Measurements from ENCODE around the gene ARHGAP15. TPM values are rescaled to one million over a fixed set of nuclear protein-coding genes. Genes with fewer than 3 reads are reported as not detected.

The ARHGAP15 gene
- total RNA-seq, 1 donor from 2014 or later, result 54.1 TPM

GRCh38 chr2:143759455-143759854, 630.2 kb downstream of the ARHGAP15 start:
- no peak for DNase-seq (ENCODE audit: low spot score)
- Mint-ChIP-seq H3K27me3 (ENCODE audit: low read depth) (no peaks in the 10 kb centered on the region), H3K4me1 (ENCODE audit: low read depth) (peaks cover 2% of the 10 kb centered on the region), H3K36me3 (ENCODE audit: low read depth) (peaks cover 3% of the 10 kb centered on the region), H3K27ac (no peak overlapping the region), H3K9me3 (no peaks in the 10 kb centered on the region), H3K4me3 (ENCODE audit: low read depth) (no peak overlapping the region)
- intact Hi-C loops (cut with micrococcal nuclease), result no loop called here

- intact Hi-C loops (cut with micrococcal nuclease), result no loop called here
- no peaks in the 10 kb centered on the region for H3K27me3 Mint-ChIP-seq (ENCODE audit: low read depth)
- no peaks in the 10 kb centered on the region for H3K9me3 Mint-ChIP-seq
- peaks cover 13% of the 10 kb centered on the region for H3K36me3 Mint-ChIP-seq (ENCODE audit: low read depth)
- peaks cover 2% of the 10 kb centered on the region for H3K4me1 Mint-ChIP-seq (ENCODE audit: low read depth)
- no peak overlapping the region for H3K27ac Mint-ChIP-seq
- no peak for DNase-seq (ENCODE audit: low spot score)
- H3K4me3 Mint-ChIP-seq (ENCODE audit: low read depth), result no peak overlapping the region
These were observed 633.1 kb downstream of the ARHGAP15 start for GRCh38 chr2:143762176-143762928.

GRCh38 chr2:143764261-143764660, 635.0 kb downstream of the ARHGAP15 start:
- no peak for DNase-seq (ENCODE audit: low spot score)
- H3K9me3 Mint-ChIP-seq, result no peaks in the 10 kb centered on the region
- H3K27ac Mint-ChIP-seq, result no peak overlapping the region
- no peaks in the 10 kb centered on the region for H3K27me3 Mint-ChIP-seq (ENCODE audit: low read depth)
- peaks cover 2% of the 10 kb centered on the region for H3K4me1 Mint-ChIP-seq (ENCODE audit: low read depth)
- no peak overlapping the region for H3K4me3 Mint-ChIP-seq (ENCODE audit: low read depth)
- H3K36me3 Mint-ChIP-seq (ENCODE audit: low read depth), result peaks cover 31% of the 10 kb centered on the region
- intact Hi-C loops (cut with micrococcal nuclease), result no loop called here

- DNase-seq (ENCODE audit: low spot score), result no peak
- no peak overlapping the region for H3K27ac Mint-ChIP-seq
- intact Hi-C loops (cut with micrococcal nuclease), result no loop called here
- no peaks in the 10 kb centered on the region for H3K9me3 Mint-ChIP-seq
- peaks cover 2% of the 10 kb centered on the region for H3K4me1 Mint-ChIP-seq (ENCODE audit: low read depth)
- peaks cover 33% of the 10 kb centered on the region for H3K36me3 Mint-ChIP-seq (ENCODE audit: low read depth)
- H3K27me3 Mint-ChIP-seq (ENCODE audit: low read depth), result no peaks in the 10 kb centered on the region
- no peak overlapping the region for H3K4me3 Mint-ChIP-seq (ENCODE audit: low read depth)
These were observed 635.5 kb downstream of the ARHGAP15 start for GRCh38 chr2:143764706-143765105.

GRCh38 chr2:143768991-143769390, 639.8 kb downstream of the ARHGAP15 start:
- intact Hi-C loops (cut with micrococcal nuclease), result no loop called here
- H3K36me3 Mint-ChIP-seq (ENCODE audit: low read depth), result peaks cover 33% of the 10 kb centered on the region
- H3K27ac Mint-ChIP-seq, result no peak overlapping the region
- H3K27me3 Mint-ChIP-seq (ENCODE audit: low read depth), result no peaks in the 10 kb centered on the region
- no peak for DNase-seq (ENCODE audit: low spot score)
- H3K4me3 Mint-ChIP-seq (ENCODE audit: low read depth), result no peak overlapping the region
- H3K4me1 Mint-ChIP-seq (ENCODE audit: low read depth), result no peaks in the 10 kb centered on the region
- H3K9me3 Mint-ChIP-seq, result no peaks in the 10 kb centered on the region

GRCh38 chr2:143771939-143772338, 642.7 kb downstream of the ARHGAP15 start:
- peaks cover 22% of the 10 kb centered on the region for H3K36me3 Mint-ChIP-seq (ENCODE audit: low read depth)
- no peak for DNase-seq (ENCODE audit: low spot score)
- intact Hi-C loops (cut with micrococcal nuclease), result no loop called here
- no peaks in the 10 kb centered on the region for H3K27me3 Mint-ChIP-seq (ENCODE audit: low read depth)
- no peaks in the 10 kb centered on the region for H3K9me3 Mint-ChIP-seq
- H3K4me3 Mint-ChIP-seq (ENCODE audit: low read depth), result no peak overlapping the region
- H3K27ac Mint-ChIP-seq, result no peak overlapping the region
- H3K4me1 Mint-ChIP-seq (ENCODE audit: low read depth), result no peaks in the 10 kb centered on the region

GRCh38 chr2:143776526-143777297, 647.5 kb downstream of the ARHGAP15 start:
- Mint-ChIP-seq H3K27ac (no peak overlapping the region), H3K4me1 (ENCODE audit: low read depth) (no peaks in the 10 kb centered on the region), H3K4me3 (ENCODE audit: low read depth) (no peak overlapping the region), H3K27me3 (ENCODE audit: low read depth) (peaks cover 5% of the 10 kb centered on the region), H3K9me3 (no peaks in the 10 kb centered on the region), H3K36me3 (ENCODE audit: low read depth) (no peaks in the 10 kb centered on the region)
- intact Hi-C loops (cut with micrococcal nuclease), result no loop called here
- DNase-seq (ENCODE audit: low spot score), result no peak

- Mint-ChIP-seq H3K9me3 (no peaks in the 10 kb centered on the region), H3K27ac (no peak overlapping the region), H3K4me1 (ENCODE audit: low read depth) (no peaks in the 10 kb centered on the region), H3K4me3 (ENCODE audit: low read depth) (no peak overlapping the region), H3K27me3 (ENCODE audit: low read depth) (peaks cover 9% of the 10 kb centered on the region), H3K36me3 (ENCODE audit: low read depth) (no peaks in the 10 kb centered on the region)
- intact Hi-C loops (cut with micrococcal nuclease), result no loop called here
- DNase-seq (ENCODE audit: low spot score), result no peak
These were observed 649.8 kb downstream of the ARHGAP15 start for GRCh38 chr2:143779021-143779420.

GRCh38 chr2:143786026-143786765, 657.0 kb downstream of the ARHGAP15 start:
- intact Hi-C loops (cut with micrococcal nuclease), result no loop called here
- Mint-ChIP-seq H3K4me3 (ENCODE audit: low read depth) (no peak overlapping the region), H3K9me3 (no peaks in the 10 kb centered on the region), H3K4me1 (ENCODE audit: low read depth) (no peaks in the 10 kb centered on the region), H3K27ac (no peak overlapping the region), H3K36me3 (ENCODE audit: low read depth) (no peaks in the 10 kb centered on the region), H3K27me3 (ENCODE audit: low read depth) (peaks cover 20% of the 10 kb centered on the region)
- no peak for DNase-seq (ENCODE audit: low spot score)

- H3K4me3 Mint-ChIP-seq (ENCODE audit: low read depth), result no peak overlapping the region
- H3K27me3 Mint-ChIP-seq (ENCODE audit: low read depth), result peaks cover 20% of the 10 kb centered on the region
- H3K4me1 Mint-ChIP-seq (ENCODE audit: low read depth), result no peaks in the 10 kb centered on the region
- DNase-seq (ENCODE audit: low spot score), result no peak
- intact Hi-C loops (cut with micrococcal nuclease), result no loop called here
- no peaks in the 10 kb centered on the region for H3K9me3 Mint-ChIP-seq
- H3K36me3 Mint-ChIP-seq (ENCODE audit: low read depth), result no peaks in the 10 kb centered on the region
- no peak overlapping the region for H3K27ac Mint-ChIP-seq
These were observed 658.5 kb downstream of the ARHGAP15 start for GRCh38 chr2:143787674-143788073.

- Mint-ChIP-seq H3K9me3 (no peaks in the 10 kb centered on the region), H3K36me3 (ENCODE audit: low read depth) (no peaks in the 10 kb centered on the region), H3K27ac (no peak overlapping the region), H3K4me1 (ENCODE audit: low read depth) (no peaks in the 10 kb centered on the region), H3K27me3 (ENCODE audit: low read depth) (peaks cover 12% of the 10 kb centered on the region), H3K4me3 (ENCODE audit: low read depth) (no peak overlapping the region)
- DNase-seq (ENCODE audit: low spot score), result no peak
- intact Hi-C loops (cut with micrococcal nuclease), result no loop called here
These were observed 663.4 kb downstream of the ARHGAP15 start for GRCh38 chr2:143792602-143793001.

GRCh38 chr2:143793381-143793780, 664.2 kb downstream of the ARHGAP15 start:
- no peaks in the 10 kb centered on the region for H3K4me1 Mint-ChIP-seq (ENCODE audit: low read depth)
- no peaks in the 10 kb centered on the region for H3K9me3 Mint-ChIP-seq
- H3K36me3 Mint-ChIP-seq (ENCODE audit: low read depth), result no peaks in the 10 kb centered on the region

GRCh38 chr2:143796051-143796450, 666.8 kb downstream of the ARHGAP15 start:
- Mint-ChIP-seq H3K36me3 (ENCODE audit: low read depth) (no peaks in the 10 kb centered on the region), H3K27ac (no peak overlapping the region), H3K27me3 (ENCODE audit: low read depth) (peaks cover 4% of the 10 kb centered on the region), H3K4me1 (ENCODE audit: low read depth) (no peaks in the 10 kb centered on the region), H3K4me3 (ENCODE audit: low read depth) (no peak overlapping the region), H3K9me3 (no peaks in the 10 kb centered on the region)
- intact Hi-C loops (cut with micrococcal nuclease), result no loop called here
- DNase-seq (ENCODE audit: low spot score), result no peak

More at GRCh38 chr2:143793381-143793780, 664.2 kb downstream of the ARHGAP15 start:
- peaks cover 11% of the 10 kb centered on the region for H3K27me3 Mint-ChIP-seq (ENCODE audit: low read depth)
- H3K4me3 Mint-ChIP-seq (ENCODE audit: low read depth), result no peak overlapping the region
- intact Hi-C loops (cut with micrococcal nuclease), result no loop called here
- no peak overlapping the region for H3K27ac Mint-ChIP-seq
- DNase-seq (ENCODE audit: low spot score), result no peak

Measured in activated T-helper 2 cell treated with anti-CD3 and anti-CD28 coated beads, Interferon-gamma antibody, Interleukin-2, Interleukin-4, amounts not matched to agents 10 μg/mL and 5 μg/mL and 100 μg/mL, durations not matched to agents 14 hours and 24 hours and 36 hours (primary cell).